Measurements from ENCODE around the gene IQGAP3.

DNA sequence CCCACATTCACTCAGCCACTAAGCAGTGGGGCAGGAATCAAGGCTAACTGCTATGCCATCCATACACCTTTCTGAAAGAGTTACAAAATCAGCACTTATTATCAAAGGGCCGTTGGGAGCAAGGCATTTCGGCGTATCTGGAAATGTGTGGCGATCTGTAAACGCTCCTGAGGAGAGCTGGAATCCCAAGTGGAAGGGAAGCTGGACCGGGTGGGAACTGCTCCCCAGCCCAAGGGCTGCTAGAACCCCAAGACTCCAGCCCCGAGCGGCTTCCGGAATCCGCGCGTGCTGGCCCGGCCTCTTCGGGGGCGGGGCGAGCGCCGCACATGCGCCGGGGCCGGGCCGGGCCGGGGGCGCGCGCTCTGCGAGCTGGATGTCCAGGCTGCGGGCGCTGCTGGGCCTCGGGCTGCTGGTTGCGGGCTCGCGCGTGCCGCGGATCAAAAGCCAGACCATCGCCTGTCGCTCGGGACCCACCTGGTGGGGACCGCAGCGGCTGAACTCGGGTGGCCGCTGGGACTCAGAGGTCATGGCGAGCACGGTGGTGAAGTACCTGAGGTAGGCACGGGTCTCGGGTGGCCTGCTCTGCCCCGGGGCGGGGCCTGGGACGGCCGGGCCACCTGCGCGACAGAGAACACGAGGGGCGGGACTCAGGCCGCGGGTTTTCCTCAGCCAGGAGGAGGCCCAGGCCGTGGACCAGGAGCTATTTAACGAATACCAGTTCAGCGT lies 19.2 kb upstream of the IQGAP3 start, which contains the start of gene NAXE:
- TF ChIP-seq CTCF (IDR thresholded peaks at IDR 0.05) (no peak), POLR2A (IDR thresholded peaks at IDR 0.05) (peak in 2 of 4 donors; percentile 31 to 74)

Measured in esophagus squamous epithelium (tissue), 4 donors.